ENCODE measurements around the gene KNDC1.

Gene KNDC1

GRCh38 chr10:133123746-133124356 lies 36.2 kb upstream of the KNDC1 start:
- H3K4me3 ChIP-seq (ENCODE audit: low read depth, low read length), result no peak overlapping the region
- no peak for DNase-seq (ENCODE audit: low read depth)

GRCh38 chr10:133124357-133125211 lies 35.4 kb upstream of the KNDC1 start:
- no peak overlapping the region for H3K4me3 ChIP-seq (ENCODE audit: low read depth, low read length)
- no peak for DNase-seq (ENCODE audit: low read depth)

GRCh38 chr10:133125901-133126300 lies 34.1 kb upstream of the KNDC1 start:
- no peak for DNase-seq (ENCODE audit: low read depth)
- H3K4me3 ChIP-seq (ENCODE audit: low read depth, low read length), result no peak overlapping the region

- no peak for DNase-seq (ENCODE audit: low read depth)
- H3K4me3 ChIP-seq (ENCODE audit: low read depth, low read length), result no peak overlapping the region
Measured at GRCh38 chr10:133126431-133127290, 33.4 kb upstream of the KNDC1 start.

- no peak for DNase-seq (ENCODE audit: low read depth)
- H3K4me3 ChIP-seq (ENCODE audit: low read depth, low read length), result no peak overlapping the region
Measured at GRCh38 chr10:133127291-133128125, 32.5 kb upstream of the KNDC1 start.

GRCh38 chr10:133128126-133129070 lies 31.6 kb upstream of the KNDC1 start:
- H3K4me3 ChIP-seq (ENCODE audit: low read depth, low read length), result no peak overlapping the region
- DNase-seq (ENCODE audit: low read depth), result no peak

GRCh38 chr10:133129071-133129858 lies 30.8 kb upstream of the KNDC1 start:
- H3K4me3 ChIP-seq (ENCODE audit: low read depth, low read length), result no peak overlapping the region
- DNase-seq (ENCODE audit: low read depth), result no peak

- H3K4me3 ChIP-seq (ENCODE audit: low read depth, low read length), result no peak overlapping the region
- no peak for DNase-seq (ENCODE audit: low read depth)
Measured at GRCh38 chr10:133129859-133130495, 30.0 kb upstream of the KNDC1 start.

GRCh38 chr10:133130602-133131001 lies 29.4 kb upstream of the KNDC1 start:
- DNase-seq (ENCODE audit: low read depth), result no peak
- no peak overlapping the region for H3K4me3 ChIP-seq (ENCODE audit: low read depth, low read length)

- no peak for DNase-seq (ENCODE audit: low read depth)
- H3K4me3 ChIP-seq (ENCODE audit: low read depth, low read length), result no peak overlapping the region
Measured at GRCh38 chr10:133131053-133131452, 29.0 kb upstream of the KNDC1 start.

- no peak for DNase-seq (ENCODE audit: low read depth)
- no peak overlapping the region for H3K4me3 ChIP-seq (ENCODE audit: low read depth, low read length)
Measured at GRCh38 chr10:133131734-133132472, 28.1 kb upstream of the KNDC1 start.

GRCh38 chr10:133132473-133133291 lies 27.3 kb upstream of the KNDC1 start:
- DNase-seq (ENCODE audit: low read depth), result no peak
- H3K4me3 ChIP-seq (ENCODE audit: low read depth, low read length), result no peak overlapping the region

- no peak for DNase-seq (ENCODE audit: low read depth)
Measured at GRCh38 chr10:133133471-133134231, 26.4 kb upstream of the KNDC1 start.

GRCh38 chr10:133134411-133135115 lies 25.5 kb upstream of the KNDC1 start:
- DNase-seq (ENCODE audit: low read depth), result no peak
- no peak overlapping the region for H3K4me3 ChIP-seq (ENCODE audit: low read depth, low read length)

More at GRCh38 chr10:133133471-133134231, 26.4 kb upstream of the KNDC1 start:
- no peak overlapping the region for H3K4me3 ChIP-seq (ENCODE audit: low read depth, low read length)
